Measurements from ENCODE around the gene MED26. TPM values are rescaled to one million over a fixed set of nuclear protein-coding genes. Genes with fewer than 3 reads are reported as not detected.

The MED26 gene
- total and polyA plus RNA-seq, 2 of the 13 experiments (the other 11 are each of a cell fraction or from before 2014, with no cell fraction given): 3.5 to 3.8 TPM

GRCh38 chr19:16542910-16543472, 85.0 kb downstream of the MED26 start (continued):
- TF ChIP-seq ZNF775 (CRISPR knock-in tag; IDR thresholded peaks at IDR 0.05; ENCODE audit: borderline replicate concordance) (no peak), ZNF589 (CRISPR knock-in tag; conservative IDR thresholded peaks at IDR 0.05) (no peak), ZNF776 (CRISPR knock-in tag; IDR thresholded peaks at IDR 0.05) (no peak), MLLT10 (CRISPR knock-in tag; IDR thresholded peaks at IDR 0.05) (no peak), ELF3 (CRISPR knock-in tag; IDR thresholded peaks at IDR 0.05) (no peak), MED8 (CRISPR knock-in tag; IDR thresholded peaks at IDR 0.05; ENCODE audit: insufficient replicate concordance) (no peak), RNF2 (conservative IDR thresholded peaks at IDR 0.05; ENCODE audit: low read depth) (no peak), THRA (CRISPR knock-in tag; IDR thresholded peaks at IDR 0.05; ENCODE audit: borderline replicate concordance) (no peak), KDM6A (CRISPR knock-in tag; IDR thresholded peaks at IDR 0.05; ENCODE audit: low read depth) (no peak), ZNF781 (CRISPR knock-in tag; IDR thresholded peaks at IDR 0.05; ENCODE audit: borderline replicate concordance, not compliant biosample characterization) (peak; percentile 21), ZNF30 (CRISPR knock-in tag; IDR thresholded peaks at IDR 0.05) (0 out of 2 replicates have a peak, but pooled peaks have one; percentile 23), ZSCAN21 (CRISPR knock-in tag; IDR thresholded peaks at IDR 0.05; ENCODE audit: borderline replicate concordance) (0 out of 2 replicates have a peak, but pooled peaks have one; percentile 13), ZNF234 (CRISPR knock-in tag; conservative IDR thresholded peaks at IDR 0.05) (peak; percentile 75; the same call in 1 of the 2 replicates), PRMT3 (CRISPR knock-in tag; IDR thresholded peaks at IDR 0.05; ENCODE audit: borderline replicate concordance, low read depth) (0 out of 2 replicates have a peak, but pooled peaks have one; percentile 25), MTERF4 (CRISPR knock-in tag; IDR thresholded peaks at IDR 0.05) (peak; percentile 13; the same call in 1 of the 2 replicates), MAF1 (CRISPR knock-in tag; IDR thresholded peaks at IDR 0.05; ENCODE audit: borderline replicate concordance) (0 out of 2 replicates have a peak, but pooled peaks have one; percentile 4)
- TF ChIP-seq, protein P1, sequence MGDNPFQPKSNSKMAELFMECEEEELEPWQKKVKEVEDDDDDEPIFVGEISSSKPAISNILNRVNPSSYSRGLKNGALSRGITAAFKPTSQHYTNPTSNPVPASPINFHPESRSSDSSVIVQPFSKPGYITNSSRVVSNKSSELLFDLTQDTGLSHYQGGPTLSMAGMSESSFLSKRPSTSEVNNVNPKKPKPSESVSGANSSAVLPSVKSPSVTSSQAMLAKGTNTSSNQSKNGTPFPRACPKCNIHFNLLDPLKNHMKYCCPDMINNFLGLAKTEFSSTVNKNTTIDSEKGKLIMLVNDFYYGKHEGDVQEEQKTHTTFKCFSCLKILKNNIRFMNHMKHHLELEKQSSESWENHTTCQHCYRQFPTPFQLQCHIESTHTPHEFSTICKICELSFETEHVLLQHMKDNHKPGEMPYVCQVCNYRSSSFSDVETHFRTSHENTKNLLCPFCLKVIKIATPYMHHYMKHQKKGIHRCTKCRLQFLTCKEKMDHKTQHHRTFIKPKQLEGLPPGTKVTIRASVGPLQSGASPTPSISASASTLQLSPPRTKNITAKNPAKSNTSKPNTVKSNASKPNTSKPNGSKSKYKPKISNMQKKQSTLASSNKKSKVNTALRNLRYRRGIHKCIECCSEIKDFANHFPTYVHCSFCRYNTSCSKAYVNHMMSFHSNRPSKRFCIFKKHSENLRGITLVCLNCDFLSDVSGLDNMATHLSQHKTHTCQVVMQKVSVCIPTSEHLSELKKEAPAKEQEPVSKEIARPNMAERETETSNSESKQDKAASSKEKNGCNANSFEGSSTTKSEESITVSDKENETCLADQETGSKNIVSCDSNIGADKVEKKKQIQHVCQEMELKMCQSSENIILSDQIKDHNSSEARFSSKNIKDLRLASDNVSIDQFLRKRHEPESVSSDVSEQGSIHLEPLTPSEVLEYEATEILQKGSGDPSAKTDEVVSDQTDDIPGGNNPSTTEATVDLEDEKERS (CRISPR knock-in tag; IDR thresholded peaks at IDR 0.05): 0 out of 2 replicates have a peak, but pooled peaks have one; percentile 4
